ENCODE results near the gene ROS1. TPM values are rescaled to one million over a fixed set of nuclear protein-coding genes. Genes with fewer than 3 reads are reported as not detected.

ROS1 gene
- total RNA-seq, 1 donor from 2014 or later, result not detected

DNA sequence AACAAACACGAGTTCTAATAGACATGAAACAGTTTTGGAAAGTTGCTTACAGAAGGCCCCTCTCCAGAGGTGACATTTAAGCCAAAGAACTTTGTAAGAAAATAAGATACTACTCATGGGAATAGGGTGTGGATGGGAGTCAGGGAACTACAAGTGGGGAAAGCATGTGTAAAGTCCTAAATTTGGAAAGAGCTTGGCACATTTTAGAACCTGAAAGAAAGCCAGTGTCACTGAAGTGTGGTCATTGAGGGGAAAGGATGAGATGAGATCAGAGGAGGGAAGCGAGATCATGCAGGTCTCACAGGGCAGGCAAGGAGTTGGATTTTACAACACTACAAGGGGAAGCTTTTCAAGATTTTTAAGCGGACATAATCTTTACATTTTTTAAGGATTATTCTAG lies 122.4 kb downstream of the ROS1 start:
- Mint-ChIP-seq H3K27ac (ENCODE audit: unreplicated experiment) (no peak overlapping the region), H3K4me1 (ENCODE audit: low read depth, unreplicated experiment) (no peaks in the 10 kb centered on the region), H3K27me3 (ENCODE audit: low read depth, unreplicated experiment) (no peaks in the 10 kb centered on the region), H3K9me3 (ENCODE audit: unreplicated experiment) (no peaks in the 10 kb centered on the region), H3K4me3 (ENCODE audit: unreplicated experiment) (no peak overlapping the region), H3K36me3 (ENCODE audit: low read depth, unreplicated experiment) (no peaks in the 10 kb centered on the region)
- Histone ChIP-seq H2AFZ (ENCODE audit: low read depth, low read length) (no peak overlapping the region), H3K9me3 (ENCODE audit: insufficient read depth, low read depth, low read length) (no peaks in the 10 kb centered on the region), H3K4me3 (ENCODE audit: insufficient read depth, low read depth, low read length) (no peak overlapping the region), H3K4me2 (ENCODE audit: low read length) (no peak overlapping the region), H3K36me3 (ENCODE audit: insufficient read depth, low read length) (no peaks in the 10 kb centered on the region), H3K27me3 (ENCODE audit: insufficient read depth, low read length) (no peaks in the 10 kb centered on the region), H3K79me2 (ENCODE audit: insufficient read depth, low read length) (no peaks in the 10 kb centered on the region), H3K27ac (ENCODE audit: low read depth, low read length) (no peak overlapping the region), H3K9ac (ENCODE audit: low read length) (no peak overlapping the region), H4K20me1 (ENCODE audit: insufficient read depth, low read length) (no peaks in the 10 kb centered on the region), H3K4me1 (ENCODE audit: insufficient read depth, low read length) (no peaks in the 10 kb centered on the region)
- DNase-seq (ENCODE audit: low read depth) (no peak), FAIRE-seq (no peak)
- TF ChIP-seq EZH2 (IDR thresholded peaks at IDR 0.05; ENCODE audit: insufficient read depth, low read length), result no peak
- TF ChIP-seq, protein P1, sequence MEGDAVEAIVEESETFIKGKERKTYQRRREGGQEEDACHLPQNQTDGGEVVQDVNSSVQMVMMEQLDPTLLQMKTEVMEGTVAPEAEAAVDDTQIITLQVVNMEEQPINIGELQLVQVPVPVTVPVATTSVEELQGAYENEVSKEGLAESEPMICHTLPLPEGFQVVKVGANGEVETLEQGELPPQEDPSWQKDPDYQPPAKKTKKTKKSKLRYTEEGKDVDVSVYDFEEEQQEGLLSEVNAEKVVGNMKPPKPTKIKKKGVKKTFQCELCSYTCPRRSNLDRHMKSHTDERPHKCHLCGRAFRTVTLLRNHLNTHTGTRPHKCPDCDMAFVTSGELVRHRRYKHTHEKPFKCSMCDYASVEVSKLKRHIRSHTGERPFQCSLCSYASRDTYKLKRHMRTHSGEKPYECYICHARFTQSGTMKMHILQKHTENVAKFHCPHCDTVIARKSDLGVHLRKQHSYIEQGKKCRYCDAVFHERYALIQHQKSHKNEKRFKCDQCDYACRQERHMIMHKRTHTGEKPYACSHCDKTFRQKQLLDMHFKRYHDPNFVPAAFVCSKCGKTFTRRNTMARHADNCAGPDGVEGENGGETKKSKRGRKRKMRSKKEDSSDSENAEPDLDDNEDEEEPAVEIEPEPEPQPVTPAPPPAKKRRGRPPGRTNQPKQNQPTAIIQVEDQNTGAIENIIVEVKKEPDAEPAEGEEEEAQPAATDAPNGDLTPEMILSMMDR (IDR thresholded peaks at IDR 0.05; ENCODE audit: insufficient read depth, low read depth, low read length), result no peak

DNA sequence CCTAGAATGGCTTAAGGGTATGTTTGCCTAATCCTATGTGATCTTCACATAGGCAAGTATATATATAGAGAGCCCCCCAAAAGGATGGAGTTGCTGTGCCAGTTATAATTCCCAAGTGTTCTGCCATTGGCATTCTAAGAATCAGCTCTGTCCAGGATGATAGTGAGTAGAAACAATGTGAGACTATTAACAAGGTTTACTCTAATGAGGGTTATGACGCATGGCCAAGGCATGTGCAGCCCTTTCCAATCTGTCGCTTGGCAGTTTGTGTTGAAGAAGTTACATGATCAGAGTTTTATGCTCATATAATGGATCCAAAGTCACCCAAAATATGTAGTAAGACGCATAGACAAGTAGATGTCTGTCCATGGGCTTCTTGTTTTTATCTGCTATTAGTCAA lies 126.8 kb downstream of the ROS1 start:
- no peaks in the 10 kb centered on the region for H3K4me1 Mint-ChIP-seq (ENCODE audit: low read depth, unreplicated experiment)
- no peaks in the 10 kb centered on the region for H3K27me3 ChIP-seq (ENCODE audit: insufficient read depth, low read length)
- no peaks in the 10 kb centered on the region for H3K36me3 Mint-ChIP-seq (ENCODE audit: low read depth, unreplicated experiment)
- no peak overlapping the region for H3K4me2 ChIP-seq (ENCODE audit: low read length)
- no peak overlapping the region for H3K27ac ChIP-seq (ENCODE audit: low read depth, low read length)
- H4K20me1 ChIP-seq (ENCODE audit: insufficient read depth, low read length), result no peaks in the 10 kb centered on the region
- H3K27ac Mint-ChIP-seq (ENCODE audit: unreplicated experiment), result no peak overlapping the region
- H3K4me3 ChIP-seq (ENCODE audit: insufficient read depth, low read depth, low read length), result no peak overlapping the region
- no peaks in the 10 kb centered on the region for H3K79me2 ChIP-seq (ENCODE audit: insufficient read depth, low read length)
- FAIRE-seq (no peak), DNase-seq (ENCODE audit: low read depth) (no peak)
- peaks cover 2% of the 10 kb centered on the region for H3K27me3 Mint-ChIP-seq (ENCODE audit: low read depth, unreplicated experiment)
- no peaks in the 10 kb centered on the region for H3K9me3 Mint-ChIP-seq (ENCODE audit: unreplicated experiment)
- no peak overlapping the region for H3K4me3 Mint-ChIP-seq (ENCODE audit: unreplicated experiment)
- TF ChIP-seq, protein P1 (IDR thresholded peaks at IDR 0.05; ENCODE audit: insufficient read depth, low read depth, low read length), result no peak
- no peak for TF ChIP-seq EZH2 (IDR thresholded peaks at IDR 0.05; ENCODE audit: insufficient read depth, low read length)
- no peaks in the 10 kb centered on the region for H3K4me1 ChIP-seq (ENCODE audit: insufficient read depth, low read length)
- H3K9ac ChIP-seq (ENCODE audit: low read length), result no peak overlapping the region
- H3K9me3 ChIP-seq (ENCODE audit: insufficient read depth, low read depth, low read length), result no peaks in the 10 kb centered on the region
- no peaks in the 10 kb centered on the region for H3K36me3 ChIP-seq (ENCODE audit: insufficient read depth, low read length)
- H2AFZ ChIP-seq (ENCODE audit: low read depth, low read length), result no peak overlapping the region

DNA sequence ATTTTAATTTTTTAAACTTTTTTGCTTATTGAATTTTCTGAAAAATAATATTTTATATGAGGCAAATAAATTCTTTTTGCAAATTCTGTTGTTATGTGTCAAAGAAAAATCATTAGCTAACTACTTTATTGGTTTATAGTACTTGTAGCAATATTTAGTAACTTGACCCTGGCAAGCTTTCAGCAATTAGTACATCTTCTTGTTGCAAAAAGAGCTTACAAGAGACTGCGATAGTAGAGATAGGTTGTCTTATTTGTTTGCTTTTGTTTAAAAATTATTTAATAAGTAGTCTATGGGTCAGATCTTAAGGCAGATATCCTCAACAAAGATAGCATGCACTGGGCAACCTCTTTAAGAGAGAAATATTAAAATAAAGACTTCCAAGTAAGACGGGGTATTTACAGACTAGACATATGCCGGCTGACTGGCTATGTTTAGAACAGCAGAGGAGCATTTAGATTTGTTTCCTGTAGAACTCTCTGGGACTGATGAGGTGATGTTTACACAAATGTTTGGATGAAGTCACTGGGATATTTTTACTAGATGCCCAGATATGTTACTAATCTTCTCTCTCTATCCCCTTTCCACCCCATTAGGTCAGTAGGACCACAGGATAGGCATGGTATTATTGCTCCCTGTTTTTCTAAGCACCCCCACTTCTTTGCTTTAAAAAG lies 135.4 kb downstream of the ROS1 start:
- no peaks in the 10 kb centered on the region for H3K9me3 ChIP-seq (ENCODE audit: insufficient read depth, low read depth, low read length)
- H3K4me3 Mint-ChIP-seq (ENCODE audit: unreplicated experiment), result no peak overlapping the region
- H3K9me3 Mint-ChIP-seq (ENCODE audit: unreplicated experiment), result no peaks in the 10 kb centered on the region
- H3K36me3 Mint-ChIP-seq (ENCODE audit: low read depth, unreplicated experiment), result no peaks in the 10 kb centered on the region
- H3K79me2 ChIP-seq (ENCODE audit: insufficient read depth, low read length), result no peaks in the 10 kb centered on the region
- H3K36me3 ChIP-seq (ENCODE audit: insufficient read depth, low read length), result no peaks in the 10 kb centered on the region
- H4K20me1 ChIP-seq (ENCODE audit: insufficient read depth, low read length), result no peaks in the 10 kb centered on the region
- H3K9ac ChIP-seq (ENCODE audit: low read length), result no peak overlapping the region
- no peak overlapping the region for H2AFZ ChIP-seq (ENCODE audit: low read depth, low read length)
- no peaks in the 10 kb centered on the region for H3K4me1 ChIP-seq (ENCODE audit: insufficient read depth, low read length)
- H3K27ac Mint-ChIP-seq (ENCODE audit: unreplicated experiment), result no peak overlapping the region
- no peak for TF ChIP-seq EZH2 (IDR thresholded peaks at IDR 0.05; ENCODE audit: insufficient read depth, low read length)
- TF ChIP-seq, protein P1 (IDR thresholded peaks at IDR 0.05; ENCODE audit: insufficient read depth, low read depth, low read length), result no peak
- FAIRE-seq (no peak), DNase-seq (ENCODE audit: low read depth) (no peak)
- H3K27me3 ChIP-seq (ENCODE audit: insufficient read depth, low read length), result peaks cover 3% of the 10 kb centered on the region
- no peak overlapping the region for H3K27ac ChIP-seq (ENCODE audit: low read depth, low read length)
- no peak overlapping the region for H3K4me2 ChIP-seq (ENCODE audit: low read length)
- H3K4me1 Mint-ChIP-seq (ENCODE audit: low read depth, unreplicated experiment), result peaks cover 3% of the 10 kb centered on the region
- peaks cover 4% of the 10 kb centered on the region for H3K27me3 Mint-ChIP-seq (ENCODE audit: low read depth, unreplicated experiment)
- no peak overlapping the region for H3K4me3 ChIP-seq (ENCODE audit: insufficient read depth, low read depth, low read length)
